Endothelial cell of umbilical vein (primary cell): ENCODE results near the gene RNF125. TPM values are rescaled to one million over a fixed set of nuclear protein-coding genes. Genes with fewer than 3 reads are reported as not detected.
"Not testable (repeated sequence)": the region's sequence is repeated elsewhere in the genome, so short reads cannot be mapped to it uniquely, and the experiment has no call there.

Experiments used
- BruUV-seq: library from RNA; stranded (reverse); fragments of 400-500 nt; replicated peaks from 2 replicates; lab custom pipeline; 2021; lab: Mats Ljungman, UMichigan
- CTCF ChIA-PET: fragments of 300-600, 350-600 bp; sonication (Branson Sonifier 250); formaldehyde crosslinking; loops from one replicate; lab custom pipeline; 2021; ENCODE audit warnings: antibody characterized with exemption, inconsistent platforms; lab: Charles Lee
- POLR2A ChIA-PET: fragments of 300-600, 350-600 bp; sonication (Branson Sonifier 250); formaldehyde crosslinking; loops from one replicate; lab custom pipeline; 2021; ENCODE audit warnings: antibody characterized with exemption, inconsistent platforms; lab: Charles Lee
- DNase-seq: peaks from one replicate; pipeline ENCODE4 v3.0.0-alpha.2; 2011; ENCODE audit warnings: low read depth, low spot score
- FAIRE-seq: peaks from 2 replicates; lab custom pipeline; 2011; peaks lifted over from hg19 to GRCh38; lab: Jason Lieb, UNC
- H2AFZ ChIP-seq: 2 replicates; pipeline ENCODE4 v1.6.0; 2012; ENCODE audit warnings: low read depth, low read length, control low read depth, inconsistent platforms
- H3K27ac ChIP-seq: 2 replicates; pipeline ENCODE4 v1.5.1; 2011; ENCODE audit warnings: low read depth, mild to moderate bottlenecking, control low read depth, low read length, moderate library complexity; ENCODE audit not compliant: insufficient read depth
- H3K27me3 ChIP-seq, 2 experiments: 2 replicates each; pipeline versions ENCODE4 v1.6.0 to v1.6.1; 2011; ENCODE audit warnings: low read length in 2 of 2, mixed read lengths in 1 of 2; ENCODE audit not compliant: control insufficient read depth in 2 of 2, insufficient read depth in 2 of 2
- H3K36me3 ChIP-seq, 2 experiments: 2 replicates in 1 of 2; 3 replicates in 1 of 2; pipeline ENCODE4 v1.5.1; 2011; ENCODE audit warnings: low read length in 2 of 2, mild to moderate bottlenecking in 1 of 2, moderate library complexity in 1 of 2; ENCODE audit not compliant: control insufficient read depth in 2 of 2, insufficient read depth in 2 of 2; ENCODE audit errors: extremely low read depth in 1 of 2
- H3K4me1 ChIP-seq: 3 replicates; pipeline ENCODE4 v1.5.1; 2011; ENCODE audit warnings: mild to moderate bottlenecking, low read length; ENCODE audit not compliant: control insufficient read depth, insufficient read depth; ENCODE audit errors: extremely low read depth
- H3K4me2 ChIP-seq: 2 replicates; pipeline ENCODE4 v1.6.1; 2011; ENCODE audit warnings: low read length, control low read depth, mixed read lengths; ENCODE audit not compliant: insufficient read depth
- H3K4me3 ChIP-seq, 3 experiments: fragments of 200-600 bp in 1 of 3; sonication (generic), shearing (Covaris generic) in 1 of 3; replicated peaks in 1 of 3; 2 replicates each; pipeline ENCODE4 v1.5.1; 2011 to 2016; ENCODE audit warnings: control low read depth in 3 of 3, low read length in 3 of 3, mild to moderate bottlenecking in 2 of 3, inconsistent platforms in 1 of 3, low read depth in 1 of 3, moderate library complexity in 1 of 3; ENCODE audit not compliant: insufficient read depth in 1 of 3
- H3K79me2 ChIP-seq: 2 replicates; pipeline ENCODE4 v1.6.0; 2012; ENCODE audit warnings: low read length, inconsistent platforms; ENCODE audit not compliant: control insufficient read depth, insufficient read depth
- H3K9ac ChIP-seq: replicated peaks from 2 replicates; pipeline ENCODE3; 2011; ENCODE audit warnings: low read length, control low read depth; ENCODE audit not compliant: insufficient read depth; ENCODE audit errors: extremely low read depth
- H3K9me1 ChIP-seq: replicated peaks from 3 replicates; pipeline ENCODE4 v1.6.0; 2011; ENCODE audit warnings: mild to moderate bottlenecking, low read length; ENCODE audit not compliant: control insufficient read depth, insufficient read depth; ENCODE audit errors: extremely low read depth
- H3K9me3 ChIP-seq: replicated peaks from 2 replicates; pipeline ENCODE4 v1.5.1; 2012; ENCODE audit warnings: low read length, inconsistent platforms; ENCODE audit not compliant: control insufficient read depth, insufficient read depth
- H4K20me1 ChIP-seq: replicated peaks from 2 replicates; pipeline ENCODE3; 2011; ENCODE audit warnings: mild to moderate bottlenecking, low read length; ENCODE audit not compliant: control insufficient read depth, insufficient read depth; ENCODE audit errors: extremely low read depth
- EZH2 ChIP-seq: IDR thresholded peaks from 2 replicates; pipeline ENCODE4 v1.6.1; 2012; ENCODE audit warnings: borderline replicate concordance, low read depth, mild to moderate bottlenecking, moderate library complexity, low read length, inconsistent platforms; ENCODE audit not compliant: severe bottlenecking
- FOS ChIP-seq: IDR thresholded peaks from 2 replicates; pipeline ENCODE4 v1.6.1; 2011; ENCODE audit warnings: mild to moderate bottlenecking, low read length, moderate library complexity, borderline replicate concordance; ENCODE audit not compliant: insufficient read depth
- GATA2 ChIP-seq: IDR thresholded peaks from 2 replicates; pipeline ENCODE4 v1.7.0; 2011; ENCODE audit warnings: low read depth, mild to moderate bottlenecking, moderate library complexity, mixed read lengths, low read length; ENCODE audit not compliant: insufficient read length, insufficient read depth
- JUN ChIP-seq: IDR thresholded peaks from 2 replicates; pipeline ENCODE4 v1.6.1; 2011; ENCODE audit warnings: borderline replicate concordance, low read depth; ENCODE audit not compliant: insufficient read length, insufficient read depth
- MYC ChIP-seq: IDR thresholded peaks from one replicate; pipeline ENCODE4 v1.6.1; 2011; ENCODE audit warnings: mild to moderate bottlenecking, low read depth, low read length
- POLR2A ChIP-seq: IDR thresholded peaks from 2 replicates; pipeline ENCODE4 v1.6.1; 2012; ENCODE audit warnings: low read depth, mild to moderate bottlenecking, control low read depth, low read length
- POLR2AphosphoS5 ChIP-seq: IDR thresholded peaks from 2 replicates; pipeline ENCODE4 v1.6.1; 2012; ENCODE audit warnings: low read depth, mild to moderate bottlenecking, control low read depth, low read length, moderate library complexity; ENCODE audit not compliant: insufficient read depth
- dilution Hi-C: fragments of 300-500 bp; cut with MboI; formaldehyde crosslinking; loops from one replicate; pipeline ENCODE4 v1.15.0; 2019; ENCODE audit warnings: low sequenced_read_pairs; ENCODE audit not compliant: extremely low pct_ligation_motif_present
- intact Hi-C: fragments of 100-400 bp; cut with micrococcal nuclease; formaldehyde crosslinking; loops from one replicate; pipeline ENCODE4 v1.10.0; 2022
- polyA plus RNA-seq, 4 experiments: library from polyadenylated mRNA; depleted of rRNA in 3 of 4; stranded (reverse) in 3 of 4; unstranded in 1 of 4; fragments of >200 nt; gene quantifications; 2 replicates each; pipeline versions ENCODE4 v1.2.1 to v1.2.3, GENCODE V29; 2011 to 2012; ENCODE audit warnings: missing spikeins in 1 of 4
- total RNA-seq: library from RNA; stranded (reverse); gene quantifications from 2 replicates; pipeline ENCODE4 v1.2.3, GENCODE V29; 2021
- TF ChIP-seq, protein P1 (sequence below): IDR thresholded peaks from 2 replicates; pipeline ENCODE4 v1.6.1; 2011; ENCODE audit not compliant: insufficient read depth, insufficient read length
- TF ChIP-seq, protein P2 (sequence below), 2 donors: IDR thresholded peaks; 1 replicate in 1 of 2; 2 replicates in 1 of 2; pipeline ENCODE4 v1.5.1; 2011; ENCODE audit warnings: low read length in 2 of 2, mild to moderate bottlenecking in 2 of 2, moderate library complexity in 2 of 2, control low read depth in 1 of 2, inconsistent platforms in 1 of 2, low read depth in 1 of 2; ENCODE audit not compliant: insufficient read depth in 1 of 2; ENCODE audit errors: extremely low read depth in 1 of 2

The RNF125 gene
- total and polyA plus RNA-seq, 2 donors (not counting 3 experiments of a cell fraction or from before 2014, with no cell fraction given): 0.73 to 1.3 TPM

DNA sequence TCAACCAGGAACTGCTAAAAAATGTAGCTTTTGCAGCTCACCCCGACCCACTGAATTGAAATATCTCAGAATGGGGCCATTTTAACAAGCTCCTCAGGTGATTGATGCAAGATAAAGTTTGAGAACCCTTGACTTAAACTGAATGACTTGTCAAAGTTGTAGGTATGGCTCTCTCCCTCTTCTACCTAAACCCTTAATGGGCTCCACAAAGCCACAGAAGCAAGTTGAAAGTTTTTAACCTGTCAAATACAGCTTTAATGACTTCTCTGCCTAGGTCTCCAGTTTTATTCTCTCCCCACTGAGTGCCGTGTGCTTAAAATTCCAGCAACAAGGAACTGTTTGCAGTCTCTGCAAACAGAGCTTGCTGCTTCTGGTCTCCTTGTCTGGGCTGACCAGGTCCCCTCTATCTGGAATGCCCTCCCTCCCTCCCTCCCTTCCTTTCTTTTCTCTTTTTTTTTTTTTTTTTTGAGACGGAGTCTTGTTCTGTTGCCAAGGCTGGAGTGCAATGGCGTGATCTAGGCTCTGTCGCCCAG, 19.7 kb upstream of the RNF125 start:
- no peaks in the 10 kb centered on the region for H3K79me2 ChIP-seq
- dilution Hi-C loops (no loop called here), intact Hi-C loops (no loop called here)
- H3K9me3 ChIP-seq: no peaks in the 10 kb centered on the region
- no peak overlapping the region for H3K4me3 ChIP-seq
- H3K4me2 ChIP-seq: no peak overlapping the region
- no peak overlapping the region for H2AFZ ChIP-seq
- no peak for DNase-seq
- H3K9me1 ChIP-seq: no peaks in the 10 kb centered on the region
- H3K4me1 ChIP-seq: no peaks in the 10 kb centered on the region
- no peak overlapping the region for H3K9ac ChIP-seq
- no TSS peak for BruUV-seq
- FAIRE-seq: no peak
- no peaks in the 10 kb centered on the region for H4K20me1 ChIP-seq
- POLR2A ChIA-PET: no interaction called here
- H3K27ac ChIP-seq: no peak overlapping the region
- no peaks in the 10 kb centered on the region for H3K27me3 ChIP-seq
- no peaks in the 10 kb centered on the region for H3K36me3 ChIP-seq
- TF ChIP-seq GATA2: no peak
- no peak for TF ChIP-seq MYC
- TF ChIP-seq POLR2AphosphoS5: no peak
- TF ChIP-seq, protein P1, sequence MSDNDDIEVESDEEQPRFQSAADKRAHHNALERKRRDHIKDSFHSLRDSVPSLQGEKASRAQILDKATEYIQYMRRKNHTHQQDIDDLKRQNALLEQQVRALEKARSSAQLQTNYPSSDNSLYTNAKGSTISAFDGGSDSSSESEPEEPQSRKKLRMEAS: no peak
- no peak for TF ChIP-seq JUN
- no peak for TF ChIP-seq FOS
- no peak for TF ChIP-seq POLR2A
- TF ChIP-seq EZH2: no peak
- TF ChIP-seq, protein P2, sequence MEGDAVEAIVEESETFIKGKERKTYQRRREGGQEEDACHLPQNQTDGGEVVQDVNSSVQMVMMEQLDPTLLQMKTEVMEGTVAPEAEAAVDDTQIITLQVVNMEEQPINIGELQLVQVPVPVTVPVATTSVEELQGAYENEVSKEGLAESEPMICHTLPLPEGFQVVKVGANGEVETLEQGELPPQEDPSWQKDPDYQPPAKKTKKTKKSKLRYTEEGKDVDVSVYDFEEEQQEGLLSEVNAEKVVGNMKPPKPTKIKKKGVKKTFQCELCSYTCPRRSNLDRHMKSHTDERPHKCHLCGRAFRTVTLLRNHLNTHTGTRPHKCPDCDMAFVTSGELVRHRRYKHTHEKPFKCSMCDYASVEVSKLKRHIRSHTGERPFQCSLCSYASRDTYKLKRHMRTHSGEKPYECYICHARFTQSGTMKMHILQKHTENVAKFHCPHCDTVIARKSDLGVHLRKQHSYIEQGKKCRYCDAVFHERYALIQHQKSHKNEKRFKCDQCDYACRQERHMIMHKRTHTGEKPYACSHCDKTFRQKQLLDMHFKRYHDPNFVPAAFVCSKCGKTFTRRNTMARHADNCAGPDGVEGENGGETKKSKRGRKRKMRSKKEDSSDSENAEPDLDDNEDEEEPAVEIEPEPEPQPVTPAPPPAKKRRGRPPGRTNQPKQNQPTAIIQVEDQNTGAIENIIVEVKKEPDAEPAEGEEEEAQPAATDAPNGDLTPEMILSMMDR (IDR thresholded peaks at IDR 0.05; ENCODE audit: extremely low read depth in 1 of 2, insufficient read depth in 1 of 2, low read depth in 1 of 2, low read length in 2 of 2): no peak
- CTCF ChIA-PET: interaction anchor here (0.6 to 1.6 kb wide), 2 partner anchors 11 to 73 kb away, joined by 3 to 4 read pairs; no protein-coding TSS in a partner anchor

DNA sequence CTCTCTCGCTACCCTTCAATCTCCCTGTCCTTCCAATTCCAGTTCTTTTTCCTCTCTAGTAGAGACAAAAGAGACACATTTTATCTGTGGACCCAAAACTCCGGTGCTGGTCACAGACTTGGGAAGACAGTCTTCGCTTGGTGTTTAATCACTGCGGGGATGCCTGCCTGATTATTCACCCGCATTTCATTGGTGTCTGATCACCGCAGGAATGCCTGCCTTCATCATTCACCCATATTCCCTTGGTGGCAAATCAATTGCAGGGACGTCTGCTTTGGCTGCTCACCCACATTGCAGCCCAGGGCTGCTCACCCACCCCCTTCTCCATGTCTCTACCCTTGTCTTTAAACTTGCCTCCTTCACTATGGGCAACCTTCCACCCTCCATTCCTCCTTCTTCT, 17.5 kb upstream of the RNF125 start:
- FAIRE-seq, CTCF ChIA-PET, H3K4me3 ChIP-seq, H3K27me3 ChIP-seq, H3K4me1 ChIP-seq, H3K36me3 ChIP-seq, intact Hi-C loops, H3K9me3 ChIP-seq, BruUV-seq, H3K9me1 ChIP-seq, H3K9ac ChIP-seq, H3K27ac ChIP-seq, dilution Hi-C loops, H4K20me1 ChIP-seq, H3K79me2 ChIP-seq, H2AFZ ChIP-seq, POLR2A ChIA-PET, H3K4me2 ChIP-seq, DNase-seq: not testable (repeated sequence)

DNA sequence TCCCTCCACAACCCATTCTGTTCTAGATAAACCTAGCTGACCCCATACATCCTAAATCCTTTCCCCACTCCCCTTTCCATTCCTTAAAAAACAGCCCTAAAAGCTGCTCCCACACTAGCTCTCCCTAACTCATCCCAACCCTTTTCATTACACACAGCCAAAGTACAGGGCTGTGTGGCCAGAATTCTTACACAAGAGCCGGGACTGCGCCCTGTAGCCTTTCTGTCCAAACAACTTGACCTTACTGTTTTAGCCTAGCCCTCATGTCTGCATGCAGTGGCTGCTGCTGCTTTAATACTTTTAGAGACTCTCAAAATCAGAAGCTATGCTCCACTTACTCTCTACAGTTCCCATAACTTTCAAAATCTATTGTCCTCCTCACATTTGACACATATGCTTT, 14.8 kb upstream of the RNF125 start:
- FAIRE-seq, H3K4me2 ChIP-seq, H3K27ac ChIP-seq, intact Hi-C loops, DNase-seq, H3K9me1 ChIP-seq, dilution Hi-C loops, H3K9ac ChIP-seq, H3K36me3 ChIP-seq, H3K4me3 ChIP-seq, POLR2A ChIA-PET, H4K20me1 ChIP-seq, H3K9me3 ChIP-seq, H3K4me1 ChIP-seq, CTCF ChIA-PET, BruUV-seq, H3K27me3 ChIP-seq, H2AFZ ChIP-seq, H3K79me2 ChIP-seq: not testable (repeated sequence)
